Hematopoietic multipotent progenitor cell treated with erythropoietin and hydrocortisone succinate and interleukin-3 and kit ligand, for 8 days (in vitro differentiated cells): Measurements from ENCODE around the gene SOBP.
A peak's percentile ranks its signal among the peaks of the same experiment; 100 is the strongest.

Source experiments
- DNase-seq: peaks from one replicate; pipeline ENCODE4 v3.0.0-alpha.2; 2015

SOBP gene

DNA sequence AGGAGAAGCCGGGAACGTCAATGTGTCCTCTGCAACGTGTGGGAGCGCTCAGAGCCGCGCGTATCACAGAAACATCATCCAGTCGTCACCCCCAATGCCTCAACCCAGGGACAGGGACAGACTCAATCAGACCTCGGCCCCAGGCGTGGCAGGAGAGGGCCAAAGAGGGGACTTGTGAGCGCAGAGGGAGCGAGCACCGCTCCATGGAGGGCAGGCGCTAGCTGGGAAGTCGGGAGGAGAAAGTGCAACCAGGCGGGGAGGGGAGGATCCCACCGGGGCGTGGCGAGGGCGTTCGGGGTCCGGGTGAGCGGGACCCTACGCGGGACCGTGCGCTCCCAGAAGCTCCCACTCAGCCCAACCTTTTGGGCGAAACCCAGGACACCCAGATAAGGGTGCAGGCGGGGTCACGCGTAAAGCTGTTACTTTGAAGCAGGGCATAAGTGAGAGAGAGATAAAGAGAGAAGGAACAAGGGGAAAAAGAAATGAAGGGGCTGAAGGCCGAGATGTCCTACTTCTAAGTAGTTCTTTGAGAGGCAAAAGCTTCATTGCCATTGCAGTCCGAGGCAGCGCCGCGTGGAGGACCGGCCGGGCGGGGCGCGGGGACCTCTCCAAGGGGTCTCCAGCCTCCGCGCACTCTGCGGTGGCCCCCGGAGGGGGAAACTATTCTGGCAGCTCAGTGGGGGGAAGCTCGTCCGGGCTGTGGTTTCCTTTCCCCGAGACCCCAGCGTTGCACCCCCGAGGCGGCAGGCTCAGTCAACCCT is 862 bp upstream of the SOBP start:
- DNase-seq, result peak; percentile 80

DNA sequence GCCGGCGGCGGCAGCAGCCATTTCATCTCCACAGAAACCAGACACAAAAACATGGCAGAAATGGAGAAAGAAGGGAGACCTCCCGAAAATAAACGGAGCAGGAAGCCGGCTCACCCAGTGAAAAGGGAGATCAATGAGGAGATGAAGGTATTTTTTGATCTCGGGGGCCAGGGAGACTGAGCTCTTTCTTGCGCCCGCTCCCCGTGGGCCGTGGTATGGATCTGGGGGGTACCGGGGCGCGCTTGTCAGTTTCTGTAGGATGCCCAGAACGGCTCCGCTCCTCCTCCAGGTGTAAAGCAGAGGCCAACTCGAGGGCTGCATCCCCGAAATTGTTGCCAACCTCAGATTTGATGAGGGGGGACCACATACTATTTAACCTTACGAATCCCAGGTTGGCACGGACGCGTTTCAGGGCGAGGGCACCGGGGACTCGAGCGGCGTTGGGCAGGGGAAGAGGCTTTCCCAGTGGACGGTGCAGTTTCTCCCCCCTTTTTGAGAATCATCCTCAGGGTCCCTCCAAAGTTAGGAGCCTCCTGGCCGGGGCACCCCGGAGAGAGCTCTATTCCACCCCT is 735 bp downstream of the SOBP start:
- DNase-seq, result no peak

DNA sequence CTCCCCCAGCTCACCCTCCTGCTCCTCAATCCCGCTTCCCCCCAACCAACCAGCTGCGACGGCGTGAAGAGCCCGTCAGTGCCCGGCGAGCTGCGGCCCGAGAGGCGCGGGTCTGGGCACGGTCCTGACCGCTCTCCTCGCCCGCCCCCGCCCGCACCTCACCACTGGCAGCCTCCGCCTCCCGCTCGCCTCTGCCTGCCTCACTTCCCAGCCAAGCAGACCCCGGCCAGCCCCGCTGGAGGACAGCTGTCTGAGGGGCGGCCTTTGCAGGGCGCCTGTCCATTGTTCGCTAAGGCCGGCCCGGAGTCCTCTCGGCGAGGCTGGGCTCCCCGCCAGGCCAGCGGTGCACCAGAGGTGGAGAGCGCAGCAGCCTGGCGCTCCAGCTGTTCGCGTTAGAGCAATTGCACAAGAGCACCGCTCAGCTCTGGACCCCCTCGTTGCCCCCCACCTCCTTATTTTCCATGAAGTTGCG is 1.3 kb downstream of the SOBP start:
- DNase-seq, result no peak

DNA sequence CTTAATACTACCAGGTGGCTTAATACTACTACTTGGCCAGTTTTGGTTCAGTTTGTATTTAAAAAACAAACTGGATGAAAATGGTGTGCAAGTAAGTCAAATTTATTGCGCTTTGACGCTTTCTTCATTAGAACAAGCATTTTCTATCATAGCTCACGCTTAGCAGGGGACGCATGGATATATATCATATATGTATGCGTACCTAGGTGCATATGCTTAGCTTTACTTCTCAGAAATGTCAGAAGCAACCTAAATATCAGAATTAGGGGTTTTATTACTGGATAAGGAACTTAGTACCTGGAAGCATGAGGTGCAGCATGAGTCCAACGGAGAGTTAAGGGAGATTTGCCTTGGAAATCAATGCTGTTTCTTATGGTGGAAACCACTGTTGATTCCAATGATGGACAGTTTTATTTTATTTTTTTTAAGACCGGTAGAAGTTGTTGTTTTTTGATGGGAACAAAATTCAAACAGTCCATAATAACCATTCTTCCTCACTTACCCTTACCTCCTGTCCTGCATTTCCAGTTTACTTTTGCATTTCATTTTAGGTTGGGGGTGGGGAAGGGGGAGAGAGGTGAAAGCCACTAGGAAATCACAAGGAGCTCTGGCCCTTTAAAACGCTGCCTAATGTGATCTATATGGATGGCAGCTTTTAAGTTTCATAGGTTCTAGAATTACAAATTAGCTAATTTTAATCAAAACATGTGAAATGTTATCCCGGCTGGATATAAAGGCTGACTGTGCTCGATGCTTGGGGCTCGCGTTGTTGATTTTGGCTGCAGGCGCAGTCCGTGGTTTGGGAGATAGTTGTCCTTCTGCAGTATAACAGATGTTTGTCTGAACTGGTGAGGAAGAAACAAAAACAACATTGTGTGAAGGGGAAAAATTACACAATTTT is 2.1 kb downstream of the SOBP start:
- DNase-seq, result no peak

DNA sequence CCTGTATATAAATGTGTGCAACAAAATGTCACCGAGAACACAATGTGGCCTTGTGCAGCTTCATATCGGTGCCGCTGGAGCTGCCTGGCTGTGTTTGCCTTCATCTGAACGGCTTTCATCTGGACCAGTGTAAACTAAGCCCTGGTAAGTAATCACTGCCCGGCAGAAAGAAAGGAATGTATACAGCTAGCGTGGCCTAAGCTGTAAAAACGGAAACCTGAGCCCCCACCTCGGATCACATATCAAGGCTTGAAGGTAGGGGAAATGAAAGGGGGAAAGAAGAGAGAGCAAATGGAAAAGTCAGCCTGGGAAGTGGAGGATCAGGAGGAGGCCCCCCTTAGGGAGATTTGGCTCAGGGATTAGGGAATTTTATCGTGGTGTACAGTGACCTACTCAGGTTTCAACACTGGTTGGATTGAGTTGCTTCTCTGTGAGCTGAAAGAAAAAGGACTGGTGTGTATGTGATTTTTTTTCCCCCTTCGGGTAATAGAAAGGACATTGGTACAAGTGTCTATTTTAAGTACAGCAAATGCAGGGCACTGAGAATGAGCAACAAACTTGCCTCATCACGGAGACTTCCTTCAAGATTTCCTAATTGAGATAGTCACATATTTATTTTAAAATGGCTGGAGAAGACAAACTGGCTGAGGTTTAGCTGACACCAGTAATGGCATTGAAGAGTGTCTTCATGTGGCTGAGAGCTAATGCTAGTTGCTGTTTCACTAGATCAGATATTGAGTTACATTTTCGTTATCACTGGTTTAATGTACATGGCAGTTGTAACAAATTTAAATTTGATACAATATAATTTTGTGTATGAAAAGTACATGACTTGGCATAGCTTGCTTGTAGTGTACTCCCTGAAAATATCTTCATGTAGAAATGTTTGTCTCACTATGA is 3.5 kb downstream of the SOBP start:
- no peak for DNase-seq

DNA sequence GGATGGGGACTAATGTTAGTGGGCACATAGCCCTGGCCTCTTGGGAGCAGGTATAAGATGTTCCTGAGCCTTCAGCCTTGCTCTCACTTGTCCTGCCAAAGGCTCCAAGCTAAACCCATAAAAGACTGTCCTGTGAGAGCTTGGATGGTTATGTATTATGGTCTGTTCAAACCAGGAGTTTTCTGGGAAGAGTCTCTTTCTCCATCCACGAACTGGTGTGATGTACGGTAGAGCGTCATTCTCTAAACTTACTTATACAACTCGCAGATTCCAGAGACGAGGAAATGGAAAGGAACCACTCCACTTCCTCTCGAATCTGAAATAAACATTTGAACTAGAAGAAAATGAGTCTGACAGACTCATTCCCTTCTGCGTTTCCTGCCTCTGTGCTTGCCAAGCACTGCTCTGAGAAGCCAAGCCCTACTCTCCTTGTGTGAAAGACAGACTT is 5.3 kb downstream of the SOBP start:
- DNase-seq, result no peak

DNA sequence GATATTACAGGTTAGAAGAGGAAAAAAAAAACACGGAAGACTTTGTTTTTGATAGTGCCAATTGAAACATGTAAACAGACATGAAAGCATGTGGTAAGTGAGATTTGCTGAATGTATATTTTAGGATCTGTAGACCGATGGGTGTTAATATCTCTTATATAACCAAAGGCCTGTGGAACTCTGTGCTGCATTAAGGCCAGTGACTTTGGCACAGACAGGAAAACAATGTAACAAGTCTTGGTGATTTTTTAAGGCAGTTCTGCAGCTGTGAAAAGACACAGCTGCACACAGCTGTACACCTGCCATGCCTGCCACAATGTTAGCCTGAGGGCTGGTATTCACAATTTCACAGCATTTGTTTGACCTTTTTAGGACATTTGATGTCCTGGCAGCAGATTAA is 6.1 kb downstream of the SOBP start:
- DNase-seq, result no peak

DNA sequence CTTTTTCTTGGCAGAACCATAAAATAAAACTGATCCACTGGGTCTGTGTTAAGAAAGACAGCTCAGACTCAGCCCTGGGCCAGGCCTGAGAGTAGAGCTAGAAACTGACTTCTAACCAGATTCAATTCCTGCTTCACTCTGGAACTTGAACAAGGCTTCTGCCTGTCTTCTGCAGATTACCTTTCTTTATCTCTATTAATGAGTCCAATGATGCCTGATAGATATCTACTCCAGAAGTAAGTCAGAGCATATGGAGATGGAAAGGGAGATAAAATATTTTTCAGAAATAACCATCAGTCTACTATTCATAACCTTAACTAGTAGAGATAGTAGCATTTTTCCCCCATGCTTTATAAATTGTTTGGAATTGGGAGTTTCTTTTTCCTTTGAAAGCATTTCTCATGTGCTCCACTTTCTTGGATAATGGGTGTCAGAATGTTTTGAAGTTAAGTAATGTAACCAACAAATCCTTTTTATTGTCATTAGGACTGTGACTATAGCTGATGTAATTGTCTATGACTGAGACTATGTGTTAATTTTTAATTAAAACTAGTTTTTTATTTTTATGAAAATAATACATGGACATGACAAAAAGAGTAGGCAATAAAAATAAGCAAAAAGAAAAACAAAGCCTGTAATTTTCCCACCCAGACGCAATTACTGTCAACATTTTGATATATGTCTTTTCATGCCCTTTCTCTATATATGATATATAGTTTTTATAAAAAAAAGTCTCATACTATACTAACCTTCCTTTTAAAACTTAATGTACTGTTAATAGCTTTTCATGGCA is 7.2 kb downstream of the SOBP start:
- DNase-seq, result no peak

DNA sequence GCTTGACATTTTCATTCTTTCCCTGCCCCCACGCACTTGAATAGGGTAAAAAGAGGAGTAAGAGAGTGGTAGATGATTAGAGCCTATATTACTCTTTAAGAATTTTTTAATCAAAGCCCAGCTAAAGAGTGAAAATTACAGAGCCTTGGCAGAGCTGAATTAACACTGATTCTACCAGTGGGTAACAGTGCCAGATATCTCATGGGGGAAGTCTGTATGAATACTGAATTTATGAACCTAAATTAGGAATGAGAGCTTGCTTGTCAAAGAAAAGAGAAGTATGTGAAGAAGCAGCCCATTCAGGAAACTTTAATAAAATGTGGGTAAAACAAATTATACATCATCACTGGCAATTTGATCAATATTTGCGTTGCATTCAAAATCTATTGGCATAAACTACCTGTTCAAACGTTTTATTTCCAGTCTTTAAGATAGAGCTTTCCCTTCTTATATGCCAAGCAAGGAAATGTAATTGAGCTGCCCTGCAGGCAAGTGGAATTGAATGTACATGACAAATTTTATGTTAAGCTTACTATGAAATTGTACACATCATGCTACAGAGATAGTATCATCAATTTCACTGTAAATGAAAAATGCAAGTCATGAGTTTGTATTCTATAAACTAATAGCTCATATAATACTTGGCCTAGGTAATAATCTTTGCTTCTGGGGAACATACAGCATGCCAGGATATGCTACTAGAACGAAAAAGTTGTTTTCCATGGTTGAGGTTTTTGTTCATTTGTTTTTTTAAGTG is 14.5 kb downstream of the SOBP start:
- DNase-seq, result no peak

DNA sequence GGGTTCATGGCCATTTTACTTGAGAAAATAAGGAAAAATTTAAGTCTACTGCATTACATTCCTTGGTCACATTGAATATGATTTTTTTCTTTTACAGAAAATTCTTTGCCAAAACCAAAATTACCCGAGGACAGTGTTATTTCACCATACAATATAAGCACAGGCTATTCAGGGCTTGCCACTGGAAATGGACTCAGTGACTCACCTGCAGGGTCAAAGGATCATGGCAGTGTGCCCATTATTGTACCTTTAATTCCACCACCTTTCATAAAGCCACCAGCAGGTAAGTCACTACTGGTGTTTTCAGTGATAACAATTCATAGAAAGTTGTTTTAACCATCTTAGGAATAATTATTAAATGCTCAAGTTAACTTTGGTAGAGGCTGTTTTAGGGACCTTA is 16.2 kb downstream of the SOBP start:
- DNase-seq, result no peak

DNA sequence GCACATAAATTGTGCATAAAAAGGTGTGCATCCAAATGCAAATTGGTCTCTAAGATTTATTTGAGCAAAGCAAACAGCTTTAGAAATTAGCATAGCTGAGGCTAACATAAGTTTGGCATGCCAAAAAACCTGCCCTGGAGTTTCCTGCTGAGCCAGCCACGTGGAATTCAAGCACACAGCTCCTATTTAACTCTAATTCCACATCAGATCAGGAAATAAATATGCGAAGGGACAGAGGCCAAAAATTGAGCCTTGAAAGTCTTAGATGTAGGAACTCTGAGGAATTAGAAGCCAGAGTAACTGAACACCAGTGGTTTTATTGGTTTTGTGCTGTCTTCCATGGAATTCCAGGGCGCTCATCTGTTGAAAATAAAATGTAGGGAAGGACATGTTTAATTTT is 19.6 kb downstream of the SOBP start:
- DNase-seq, result no peak

DNA sequence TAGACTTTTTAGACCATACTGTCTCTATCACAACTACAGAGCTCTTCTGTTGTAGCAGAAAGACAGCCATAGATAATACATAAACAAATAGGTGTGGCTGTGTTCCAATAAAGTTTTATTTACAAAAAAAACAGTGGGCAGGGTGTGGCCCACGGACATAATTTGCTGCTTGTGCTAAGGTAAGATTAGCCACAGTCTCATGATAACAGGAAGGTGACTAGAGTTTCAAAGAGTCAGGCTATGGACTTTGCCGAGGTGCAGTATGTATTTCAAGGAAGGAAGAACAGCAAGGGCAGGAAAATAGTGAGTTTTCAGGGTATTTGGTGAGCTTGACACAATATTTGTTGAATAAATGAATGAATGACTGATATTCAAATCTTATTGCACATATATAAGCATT is 20.2 kb downstream of the SOBP start:
- peak; percentile 35 for DNase-seq

DNA sequence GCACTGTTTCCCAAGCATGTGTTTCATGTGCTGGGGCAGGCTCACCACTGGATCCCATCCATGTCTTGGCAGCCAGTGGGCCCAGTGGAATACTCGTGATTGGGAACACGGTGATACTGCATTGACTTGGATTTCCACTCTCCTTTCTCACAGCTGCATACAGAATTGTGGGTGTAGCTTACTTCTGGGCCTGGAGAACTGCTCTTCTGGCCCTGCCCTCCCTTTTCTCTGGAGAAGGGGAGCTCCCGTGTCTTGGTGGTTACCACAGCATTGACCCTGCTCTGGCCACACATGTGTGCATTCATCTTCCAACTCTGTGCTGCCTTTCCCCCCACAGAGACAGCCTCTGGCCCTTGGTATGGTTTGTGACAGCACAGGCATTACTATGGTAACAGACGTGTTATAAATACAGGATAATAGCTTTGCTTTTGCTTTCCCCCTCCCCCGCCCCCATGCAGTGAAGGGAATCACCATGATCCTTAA is 21.6 kb downstream of the SOBP start:
- no peak for DNase-seq

DNA sequence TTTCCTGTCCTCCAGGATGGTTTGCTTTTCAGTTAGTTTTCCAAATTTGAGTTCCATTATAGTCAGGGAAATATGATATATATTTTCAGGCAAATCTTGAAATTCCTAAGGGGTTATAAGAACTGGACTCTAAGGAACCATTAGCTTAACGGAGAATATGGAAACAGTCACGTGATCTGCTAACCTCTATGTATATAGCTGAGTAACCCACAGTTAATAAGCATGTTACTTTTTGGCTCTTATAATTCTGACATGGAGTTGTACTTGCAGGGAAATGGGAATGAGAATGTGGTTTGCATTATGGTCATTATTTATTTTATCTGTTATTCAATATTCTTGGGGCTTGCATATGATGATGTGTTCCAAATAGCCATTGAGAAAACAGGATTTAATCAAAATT is 23.3 kb downstream of the SOBP start:
- DNase-seq, result no peak

DNA sequence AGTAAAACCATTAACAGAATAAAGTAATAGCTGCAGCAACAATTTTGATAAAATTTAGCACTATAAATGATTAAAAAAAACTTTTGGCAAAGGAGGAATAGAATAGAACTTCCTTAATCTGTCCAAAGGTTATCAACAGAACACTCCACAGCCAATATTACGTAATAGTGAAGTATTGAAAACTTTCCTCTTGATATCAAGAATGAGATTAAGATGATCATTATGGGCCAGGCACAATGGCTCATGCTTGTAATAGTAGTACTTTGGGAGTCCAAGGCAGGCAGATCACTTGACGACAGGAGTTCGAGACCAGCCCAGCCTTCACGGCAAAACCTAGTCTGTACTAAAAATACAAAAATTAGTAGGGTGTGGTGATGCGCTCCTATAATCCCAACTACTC is 26.0 kb downstream of the SOBP start:
- no peak for DNase-seq

DNA sequence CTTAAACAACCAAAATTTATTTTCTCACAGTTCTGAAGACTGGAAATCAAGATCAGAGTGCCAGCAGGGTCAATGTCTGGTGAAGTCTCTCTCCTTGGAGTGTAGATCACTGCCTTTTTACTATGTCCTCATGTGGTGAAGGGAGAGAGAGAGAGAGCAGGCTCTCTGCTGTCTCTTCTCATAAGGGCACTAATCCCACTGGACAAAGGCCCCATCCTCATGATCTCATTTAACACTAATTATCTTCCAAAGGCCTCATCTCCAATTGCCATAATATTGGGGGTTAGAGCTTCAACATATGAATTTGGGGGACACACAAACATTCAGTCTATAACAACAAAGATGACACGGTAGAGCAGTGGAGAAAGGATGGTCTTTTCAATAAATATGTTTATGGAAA is 27.4 kb downstream of the SOBP start:
- no peak for DNase-seq

DNA sequence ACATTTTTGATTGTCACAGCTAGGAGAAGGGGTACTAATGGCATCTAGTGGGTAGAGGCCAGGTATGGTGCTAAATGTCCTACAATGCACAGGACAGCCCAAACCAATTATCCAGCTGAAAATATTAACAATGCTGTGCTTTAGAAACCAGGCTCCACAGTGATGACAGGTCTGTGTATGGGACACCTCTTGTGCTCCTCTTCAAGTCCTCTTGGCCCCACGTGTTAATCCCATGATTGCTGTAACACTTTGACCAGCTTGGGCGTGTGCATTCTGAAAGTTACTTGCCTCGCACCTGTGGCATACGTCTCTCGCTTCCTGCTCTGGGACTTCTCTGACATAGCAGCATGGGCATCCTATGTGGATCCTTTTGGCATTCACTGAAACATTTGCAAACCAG is 29.3 kb downstream of the SOBP start:
- peak; percentile 28 for DNase-seq

DNA sequence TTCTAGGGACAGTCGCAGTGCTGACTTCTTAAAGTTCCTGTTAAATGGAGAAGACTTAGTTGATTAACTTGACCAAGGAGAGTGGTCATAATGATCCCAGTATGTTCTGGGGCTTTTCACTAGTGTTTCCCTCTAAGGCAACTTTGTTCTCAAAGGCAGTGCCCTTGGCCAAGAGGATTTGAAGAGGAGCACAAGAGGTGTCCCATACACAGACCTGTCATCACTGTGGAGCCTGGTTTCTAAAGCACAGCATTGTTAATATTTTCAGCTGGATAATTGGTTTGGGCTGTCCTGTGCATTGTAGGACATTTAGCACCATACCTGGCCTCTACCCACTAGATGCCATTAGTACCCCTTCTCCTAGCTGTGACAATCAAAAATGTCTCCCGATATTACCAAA is 30.8 kb downstream of the SOBP start:
- DNase-seq, result peak; percentile 25

DNA sequence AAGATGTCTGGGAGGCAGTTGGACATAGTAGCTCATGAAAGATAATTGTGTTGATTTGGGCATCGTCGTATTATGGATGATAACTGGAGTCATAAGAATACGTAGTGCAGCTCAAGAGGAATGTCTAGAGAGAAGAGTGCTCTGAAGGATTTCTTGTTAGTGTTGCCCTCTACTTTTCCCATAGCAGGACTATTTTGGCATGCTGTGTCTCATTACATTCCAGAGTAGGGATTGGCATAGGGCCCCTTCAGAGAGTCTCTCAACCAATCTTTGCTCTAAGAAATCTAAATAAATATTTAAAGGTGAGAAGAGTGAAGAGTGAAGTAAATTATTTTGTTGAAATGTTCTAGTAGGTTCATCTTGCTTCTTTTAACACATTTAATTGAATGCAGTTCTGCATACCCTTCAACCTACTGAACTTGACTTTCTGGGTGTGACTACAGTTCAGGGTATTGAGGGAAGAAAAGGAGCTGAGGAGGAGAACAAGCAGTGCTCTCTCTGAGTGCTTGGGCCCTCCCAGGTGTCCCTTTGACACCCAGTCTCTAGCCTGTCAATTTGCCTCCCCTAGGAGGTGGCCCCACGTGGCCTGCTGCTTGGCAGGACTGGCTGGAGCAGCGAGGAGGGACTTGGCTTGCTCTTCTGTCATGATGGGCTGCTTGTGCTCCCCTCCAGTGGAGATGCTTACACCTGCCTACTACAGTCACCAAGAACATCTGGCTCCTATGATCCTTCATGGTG is 33.3 kb downstream of the SOBP start:
- DNase-seq, result no peak

DNA sequence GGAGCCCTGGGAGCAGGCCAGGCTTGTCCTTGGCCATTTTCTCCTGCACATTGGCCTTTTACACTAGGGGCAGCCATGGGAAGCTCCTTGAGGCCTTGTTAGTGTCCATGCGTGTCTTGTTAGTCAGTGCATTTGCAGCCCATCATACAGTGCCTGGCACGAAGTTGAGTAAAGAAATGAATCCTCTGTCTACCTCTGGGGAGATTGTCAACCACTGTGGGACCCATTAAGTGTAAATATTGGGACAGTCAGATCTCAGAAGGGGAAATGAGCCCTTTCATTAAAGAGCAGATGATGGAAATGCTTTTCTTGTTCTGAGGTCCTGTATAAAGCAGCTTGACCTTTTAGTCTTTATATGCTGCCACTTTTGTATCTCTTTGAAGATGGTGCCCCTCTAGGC is 33.9 kb downstream of the SOBP start:
- DNase-seq, result no peak
